Suprapubic skin (tissue), 4 donors: Measurements from ENCODE around the gene SLC38A1.

Experiments used
- EP300 ChIP-seq: sonication (generic); formaldehyde crosslinking; IDR thresholded peaks from one replicate; pipeline ENCODE4 v1.6.1; 2017; ENCODE audit warnings: antibody characterized with exemption
- POLR2A ChIP-seq, 2 donors: fragments of 450-650 bp; IDR thresholded peaks; one replicate each; pipeline ENCODE4 v1.6.1; 2017; ENCODE audit warnings: antibody characterized with exemption in 2 of 2, mild to moderate bottlenecking in 2 of 2, moderate library complexity in 2 of 2
- POLR2AphosphoS5 ChIP-seq, 3 donors: sonication (generic); formaldehyde crosslinking; IDR thresholded peaks; one replicate each; pipeline ENCODE4 v1.6.1; 2017; ENCODE audit warnings: antibody characterized with exemption in 3 of 3
- TF ChIP-seq, protein P1 (sequence below), 2 donors: fragments of 200-600 bp in 1 of 2; fragments of 450-650 bp in 1 of 2; sonication (generic) in 1 of 2; IDR thresholded peaks; one replicate each; pipeline ENCODE4 v1.5.1; 2016 to 2019; ENCODE audit warnings: antibody characterized with exemption in 2 of 2, mild to moderate bottlenecking in 1 of 2, moderate library complexity in 1 of 2

- TF ChIP-seq POLR2AphosphoS5 (IDR thresholded peaks at IDR 0.05) (no peak), POLR2A (IDR thresholded peaks at IDR 0.05) (no peak), EP300 (no peak)
- TF ChIP-seq, protein P1, sequence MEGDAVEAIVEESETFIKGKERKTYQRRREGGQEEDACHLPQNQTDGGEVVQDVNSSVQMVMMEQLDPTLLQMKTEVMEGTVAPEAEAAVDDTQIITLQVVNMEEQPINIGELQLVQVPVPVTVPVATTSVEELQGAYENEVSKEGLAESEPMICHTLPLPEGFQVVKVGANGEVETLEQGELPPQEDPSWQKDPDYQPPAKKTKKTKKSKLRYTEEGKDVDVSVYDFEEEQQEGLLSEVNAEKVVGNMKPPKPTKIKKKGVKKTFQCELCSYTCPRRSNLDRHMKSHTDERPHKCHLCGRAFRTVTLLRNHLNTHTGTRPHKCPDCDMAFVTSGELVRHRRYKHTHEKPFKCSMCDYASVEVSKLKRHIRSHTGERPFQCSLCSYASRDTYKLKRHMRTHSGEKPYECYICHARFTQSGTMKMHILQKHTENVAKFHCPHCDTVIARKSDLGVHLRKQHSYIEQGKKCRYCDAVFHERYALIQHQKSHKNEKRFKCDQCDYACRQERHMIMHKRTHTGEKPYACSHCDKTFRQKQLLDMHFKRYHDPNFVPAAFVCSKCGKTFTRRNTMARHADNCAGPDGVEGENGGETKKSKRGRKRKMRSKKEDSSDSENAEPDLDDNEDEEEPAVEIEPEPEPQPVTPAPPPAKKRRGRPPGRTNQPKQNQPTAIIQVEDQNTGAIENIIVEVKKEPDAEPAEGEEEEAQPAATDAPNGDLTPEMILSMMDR (IDR thresholded peaks at IDR 0.05) = no peak
Observed at GRCh38 chr12:46179693-46180452, 89.0 kb downstream of the SLC38A1 start.
